ENCODE measurements around the gene PLCXD1.
"Not testable (repeated sequence)": the region's sequence is repeated elsewhere in the genome, so short reads cannot be mapped to it uniquely, and the experiment has no call there.

The PLCXD1 gene

DNA sequence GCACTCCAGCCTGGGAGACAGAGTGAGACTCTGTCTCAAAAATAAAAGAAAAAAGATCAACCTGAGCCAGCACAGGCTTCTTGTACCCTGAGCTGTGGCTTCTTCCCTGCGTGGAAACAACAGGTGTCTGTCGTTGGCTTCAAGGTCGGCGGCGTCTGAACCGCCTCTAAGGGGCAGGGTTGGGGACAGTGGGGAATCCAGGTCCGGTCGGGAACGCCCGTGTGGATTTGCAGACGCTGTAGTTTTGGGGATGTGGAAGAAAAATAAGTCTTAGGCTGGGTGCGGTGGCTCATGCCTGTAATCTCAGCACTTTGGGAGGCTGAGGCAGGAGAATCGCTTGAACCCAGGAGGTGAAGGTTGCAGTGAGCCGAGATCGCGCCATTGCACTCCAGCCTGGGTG, 17.2 kb upstream of the PLCXD1 start:
- not testable (repeated sequence) for DNase-seq (ENCODE audit: low read depth)

DNA sequence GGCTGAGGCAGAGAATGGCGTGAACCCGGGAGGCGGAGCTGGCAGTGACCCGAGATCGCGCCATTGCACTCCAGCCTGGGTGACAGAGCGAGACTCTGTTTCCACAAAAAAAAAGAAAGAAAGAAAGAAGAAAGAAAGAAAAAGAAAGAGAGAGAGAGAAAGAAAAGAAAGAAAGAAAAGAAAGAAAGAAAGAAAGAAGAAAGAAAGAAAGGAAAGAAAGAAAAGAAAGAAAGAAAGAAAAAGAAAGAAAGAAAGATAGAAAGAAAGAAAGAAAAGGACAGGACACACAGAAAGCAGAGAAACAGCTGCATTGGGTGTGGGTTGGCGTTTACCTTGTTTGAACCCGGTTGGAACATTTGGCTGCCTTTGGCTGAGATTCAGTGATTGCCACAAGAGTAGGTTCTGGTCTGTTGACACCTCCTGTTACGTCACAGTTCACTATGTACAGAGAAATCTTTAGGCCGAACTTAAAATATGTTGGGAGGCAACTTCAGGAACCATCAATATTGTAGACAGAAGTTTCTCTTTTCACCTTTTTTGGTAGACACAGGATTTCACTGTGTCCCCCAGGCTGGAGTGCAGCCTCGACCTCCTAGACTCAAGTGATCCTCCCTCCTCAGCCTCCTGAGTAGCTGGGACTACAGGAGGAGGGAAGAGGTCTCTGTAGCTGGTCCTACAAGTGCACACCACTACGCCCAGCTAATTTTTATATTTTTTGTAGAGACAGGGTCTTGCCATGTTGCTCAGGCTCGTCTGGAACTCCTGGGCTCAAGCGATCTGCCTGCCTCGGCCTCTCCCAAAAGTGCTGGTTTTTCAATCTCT, 16.3 kb upstream of the PLCXD1 start:
- no peak for DNase-seq (ENCODE audit: low read depth)

DNA sequence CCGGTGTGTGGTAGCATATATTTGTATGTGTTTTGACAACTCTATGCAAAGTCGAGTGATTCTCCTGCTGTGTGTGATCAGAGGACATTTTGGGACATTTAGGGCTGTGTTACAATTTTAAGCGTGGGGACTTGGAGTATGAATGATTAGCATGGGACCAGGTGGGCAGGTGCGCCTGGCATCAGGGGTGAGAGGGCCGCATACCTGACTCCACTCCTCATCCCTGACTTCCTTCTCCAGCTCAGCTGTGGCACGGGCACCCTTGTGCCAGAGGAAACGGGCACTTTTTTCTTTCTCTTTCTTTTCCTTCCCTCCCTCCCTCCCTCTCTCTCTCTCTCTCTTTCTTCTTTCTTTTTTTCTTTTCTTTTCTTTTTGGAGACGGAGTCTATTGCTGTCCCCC, 15.7 kb upstream of the PLCXD1 start:
- no peak for DNase-seq (ENCODE audit: low read depth)

GRCh38 chrX:267771-268261, 13.4 kb upstream of the PLCXD1 start:
- no peak for DNase-seq (ENCODE audit: low read depth)

GRCh38 chrX:270848-271367, 10.3 kb upstream of the PLCXD1 start:
- DNase-seq (ENCODE audit: low read depth): no peak

DNA sequence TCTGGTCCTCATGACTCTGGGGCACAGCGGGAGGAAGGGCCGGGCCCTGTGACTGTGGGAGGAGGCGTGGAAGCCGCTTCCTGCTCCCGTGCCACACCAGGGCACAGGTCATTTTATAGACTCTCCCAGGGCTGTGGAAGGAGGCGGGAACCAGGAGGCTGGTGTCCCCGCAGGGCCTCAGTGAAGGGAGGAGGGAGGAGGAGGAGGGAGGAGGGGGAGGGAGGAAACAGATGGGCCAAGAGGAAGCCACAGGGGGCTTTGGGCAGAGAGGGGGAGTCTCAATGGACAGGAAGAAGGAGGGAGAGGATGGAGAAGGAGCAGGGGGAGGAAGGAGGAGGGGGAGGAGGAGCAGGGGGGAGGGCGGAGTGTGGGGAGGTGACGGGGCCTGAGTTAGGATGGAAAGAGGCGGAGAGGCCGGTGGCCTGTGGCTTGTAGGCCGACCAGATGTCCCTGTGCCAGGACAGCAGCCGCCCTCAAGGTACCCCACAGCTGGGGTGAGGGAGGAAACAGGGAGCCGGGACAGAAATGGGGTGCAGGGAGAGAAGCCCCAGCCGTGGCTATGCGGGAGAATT, 6.2 kb upstream of the PLCXD1 start:
- DNase-seq (ENCODE audit: low read depth): no peak

GRCh38 chrX:275476-275966, 5.7 kb upstream of the PLCXD1 start:
- DNase-seq (ENCODE audit: low read depth): no peak

DNA sequence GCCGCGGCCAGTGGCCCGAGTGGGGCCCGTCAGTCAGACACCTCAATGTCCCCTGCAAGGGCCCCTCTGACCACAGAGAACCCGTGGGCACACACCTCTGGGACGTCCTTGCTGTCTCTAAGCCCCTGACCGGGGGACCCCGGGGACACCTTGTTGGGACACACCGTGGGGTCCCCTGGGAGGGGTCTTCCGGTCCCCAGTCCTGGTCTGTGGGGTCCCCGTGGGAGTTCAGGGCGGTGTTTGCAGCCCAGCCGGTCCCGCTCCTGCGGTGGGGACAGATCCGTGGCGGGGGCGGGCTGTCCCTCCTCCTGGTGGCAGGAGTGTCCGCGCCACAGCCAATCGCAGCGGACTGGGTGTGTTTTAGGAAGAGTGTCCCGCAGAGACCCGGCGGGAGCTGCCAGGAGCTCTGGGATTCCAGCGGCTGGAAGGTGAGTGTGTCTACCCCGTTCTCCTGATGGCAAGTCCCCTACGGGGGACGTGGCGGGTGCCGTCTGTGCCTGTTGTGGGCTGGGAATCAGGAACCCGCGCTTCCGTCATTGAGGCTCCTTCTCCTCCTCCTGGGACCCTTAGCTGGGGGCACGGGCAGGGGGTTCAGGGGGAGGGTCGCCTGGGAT, 5.1 kb upstream of the PLCXD1 start:
- DNase-seq (ENCODE audit: low read depth): peak; percentile 69

- peak; percentile 93 for DNase-seq (ENCODE audit: low read depth)
Observed at GRCh38 chrX:276581-277201, 4.5 kb upstream of the PLCXD1 start.

- not testable (repeated sequence) for DNase-seq (ENCODE audit: low read depth)
Observed at GRCh38 chrX:279757-280604, 1.2 kb upstream of the PLCXD1 start.

DNA sequence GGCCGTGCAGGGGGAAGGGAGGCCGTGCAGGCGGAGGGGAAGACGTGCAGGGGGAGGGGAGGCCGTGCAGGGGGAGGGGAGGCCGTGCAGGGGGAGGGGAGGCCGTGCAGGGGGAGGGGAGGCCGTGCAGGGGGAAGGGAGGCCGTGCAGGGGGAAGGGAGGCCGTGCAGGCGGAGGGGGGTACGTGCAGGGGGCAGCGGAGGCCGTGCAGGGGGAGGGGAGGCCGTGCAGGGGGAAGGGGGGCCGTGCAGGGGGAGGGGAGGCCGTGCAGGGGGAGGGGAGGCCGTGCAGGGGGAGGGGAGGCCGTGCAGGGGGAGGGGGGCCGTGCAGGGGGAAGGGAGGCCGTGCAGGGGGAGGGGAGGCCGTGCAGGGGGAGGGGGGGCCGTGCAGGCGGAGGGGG, 459 bp upstream of the PLCXD1 start:
- not testable (repeated sequence) for DNase-seq (ENCODE audit: low read depth)

- DNase-seq (ENCODE audit: low read depth): not testable (repeated sequence)
Observed at GRCh38 chrX:282000-282681, 960 bp downstream of the PLCXD1 start.

DNA sequence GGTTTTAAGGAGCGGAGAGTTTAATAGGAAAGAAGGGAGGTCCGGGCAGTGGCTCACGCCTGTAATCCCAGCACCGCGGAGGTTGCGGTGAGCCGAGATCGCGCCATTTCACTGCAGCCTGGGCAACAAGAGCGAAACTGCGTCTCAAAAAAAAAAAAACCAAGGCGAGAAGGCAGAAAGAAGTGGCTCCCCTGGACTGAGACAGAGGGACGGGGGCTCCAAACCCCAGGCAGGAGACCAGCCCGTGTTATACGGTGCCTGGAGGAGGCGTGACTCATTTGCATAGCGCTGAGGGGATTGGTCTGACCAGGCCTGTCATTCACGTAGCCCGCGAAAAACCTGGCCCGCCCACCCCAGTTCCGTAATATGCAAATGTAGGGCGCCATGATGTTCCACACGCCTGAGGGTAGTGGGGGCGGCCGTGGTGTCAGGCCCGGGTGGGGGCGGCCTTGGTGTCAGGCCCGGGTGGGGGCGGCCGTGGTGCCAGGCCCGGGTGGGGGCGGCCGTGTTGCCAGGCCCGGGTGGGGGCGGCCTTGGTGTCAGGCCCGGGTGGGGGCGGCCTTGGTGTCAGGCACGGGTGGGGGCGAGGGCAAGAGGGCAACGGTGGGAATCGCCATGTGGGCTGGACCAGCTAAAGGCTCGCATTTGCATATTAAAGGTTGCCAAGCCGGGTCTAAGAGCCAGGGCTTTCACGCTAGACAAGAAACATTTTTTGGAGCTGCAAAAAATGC, 2.1 kb downstream of the PLCXD1 start:
- peak; percentile 92 for DNase-seq (ENCODE audit: low read depth)

DNA sequence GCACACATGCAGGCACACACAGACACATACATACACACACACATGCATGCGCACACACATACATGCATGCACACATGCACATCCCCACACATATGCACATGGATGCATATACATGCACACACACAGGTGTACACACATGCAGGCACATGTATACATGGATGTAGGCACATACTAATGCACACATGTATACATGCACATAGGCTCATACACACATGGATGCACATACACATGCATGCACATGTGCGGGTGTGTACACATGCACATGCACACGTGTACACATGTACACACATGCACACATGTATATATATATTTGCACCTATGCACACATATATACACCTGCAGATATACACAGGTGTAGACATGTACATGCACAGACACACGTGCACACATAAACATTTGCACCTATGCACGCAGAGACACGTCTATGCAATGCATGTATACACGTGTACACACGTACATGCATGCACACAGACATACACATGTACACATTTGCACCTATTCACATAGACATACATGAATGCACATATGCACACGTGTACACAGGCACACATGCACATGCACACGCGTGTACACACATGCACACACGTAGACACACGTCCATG, 4.0 kb downstream of the PLCXD1 start:
- no peak for DNase-seq (ENCODE audit: low read depth)

GRCh38 chrX:287670-288069, 6.5 kb downstream of the PLCXD1 start:
- no peak for DNase-seq (ENCODE audit: low read depth)

- no peak for DNase-seq (ENCODE audit: low read depth)
Observed at GRCh38 chrX:288561-288991, 7.4 kb downstream of the PLCXD1 start.

GRCh38 chrX:290476-291166, 9.4 kb downstream of the PLCXD1 start:
- DNase-seq (ENCODE audit: low read depth): no peak

DNA sequence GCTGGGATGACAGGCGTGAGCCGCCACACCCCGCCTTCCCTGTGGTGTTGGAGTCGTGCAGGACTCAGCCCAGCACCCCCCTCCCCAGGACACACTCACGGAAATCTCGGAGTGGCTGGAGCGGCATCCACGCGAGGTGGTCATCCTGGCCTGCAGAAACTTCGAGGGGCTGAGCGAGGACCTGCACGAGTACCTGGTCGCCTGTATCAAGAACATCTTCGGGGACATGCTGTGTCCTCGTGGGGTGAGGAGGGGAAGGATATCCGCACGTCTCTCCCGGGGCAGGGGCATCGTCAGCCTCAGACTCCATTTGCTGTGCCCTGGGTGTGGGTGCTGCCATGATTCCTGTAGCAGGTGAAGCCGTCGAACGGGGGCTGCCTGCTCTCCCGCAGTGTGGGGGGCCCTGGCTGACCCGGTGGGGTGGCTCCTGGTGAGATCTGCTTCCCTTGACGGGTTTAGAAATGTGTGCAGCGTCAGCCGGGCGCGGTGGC, 10.3 kb downstream of the PLCXD1 start:
- no peak for DNase-seq (ENCODE audit: low read depth)

Measured in ELR (cell line).